Tongue (tissue), 2 donors: Measurements from ENCODE around the gene CCNA2. TPM values are rescaled to one million over a fixed set of nuclear protein-coding genes. Genes with fewer than 3 reads are reported as not detected.

ENCODE experiments used
- DNase-seq: peaks from one replicate; pipeline ENCODE4 v3.0.0-alpha.2; 2015
- total RNA-seq: library from RNA; depleted of rRNA; stranded (reverse); fragments of >200 nt; gene quantifications from one replicate; pipeline ENCODE4 v1.2.3, GENCODE V29; 2014

CCNA2 gene
- 26.6 TPM for total RNA-seq

DNA sequence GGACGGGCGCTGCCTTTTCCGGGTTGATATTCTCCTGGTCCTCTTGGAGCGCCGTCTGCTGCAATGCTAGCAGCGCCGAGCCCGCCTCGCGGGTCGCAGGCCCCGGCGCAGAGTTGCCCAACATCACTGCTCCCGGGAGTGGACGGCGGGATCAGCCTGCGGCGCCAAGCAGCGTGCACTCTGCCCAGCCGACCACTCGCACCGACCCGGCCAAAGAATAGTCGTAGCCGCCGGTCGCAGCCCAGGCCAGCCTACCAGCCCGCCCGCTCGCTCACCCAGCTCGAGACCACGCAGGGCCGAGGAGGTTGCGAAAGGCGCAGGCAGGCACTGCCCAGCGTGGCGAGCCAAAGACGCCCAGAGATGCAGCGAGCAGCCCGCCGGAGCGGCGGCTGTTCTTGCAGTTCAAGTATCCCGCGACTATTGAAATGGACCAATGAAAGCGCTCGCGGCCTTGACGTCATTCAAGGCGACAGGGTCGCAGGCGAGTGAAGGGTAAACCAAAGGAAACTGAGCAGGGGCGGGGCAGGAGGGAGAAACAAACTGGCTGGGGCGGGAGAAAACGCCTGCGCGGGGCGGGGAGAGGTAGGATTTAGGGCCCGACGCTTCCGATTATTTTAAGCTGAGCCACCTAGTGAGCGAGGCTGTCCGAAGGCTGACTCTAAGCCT, at the start of gene CCNA2:
Gene CCNA2, minus strand, starts transcription at position 379 of the 666 bp plus-strand sequence. Its CDS starts 255 bp downstream, at position 124.
- DNase-seq: peak; percentile 99

DNA sequence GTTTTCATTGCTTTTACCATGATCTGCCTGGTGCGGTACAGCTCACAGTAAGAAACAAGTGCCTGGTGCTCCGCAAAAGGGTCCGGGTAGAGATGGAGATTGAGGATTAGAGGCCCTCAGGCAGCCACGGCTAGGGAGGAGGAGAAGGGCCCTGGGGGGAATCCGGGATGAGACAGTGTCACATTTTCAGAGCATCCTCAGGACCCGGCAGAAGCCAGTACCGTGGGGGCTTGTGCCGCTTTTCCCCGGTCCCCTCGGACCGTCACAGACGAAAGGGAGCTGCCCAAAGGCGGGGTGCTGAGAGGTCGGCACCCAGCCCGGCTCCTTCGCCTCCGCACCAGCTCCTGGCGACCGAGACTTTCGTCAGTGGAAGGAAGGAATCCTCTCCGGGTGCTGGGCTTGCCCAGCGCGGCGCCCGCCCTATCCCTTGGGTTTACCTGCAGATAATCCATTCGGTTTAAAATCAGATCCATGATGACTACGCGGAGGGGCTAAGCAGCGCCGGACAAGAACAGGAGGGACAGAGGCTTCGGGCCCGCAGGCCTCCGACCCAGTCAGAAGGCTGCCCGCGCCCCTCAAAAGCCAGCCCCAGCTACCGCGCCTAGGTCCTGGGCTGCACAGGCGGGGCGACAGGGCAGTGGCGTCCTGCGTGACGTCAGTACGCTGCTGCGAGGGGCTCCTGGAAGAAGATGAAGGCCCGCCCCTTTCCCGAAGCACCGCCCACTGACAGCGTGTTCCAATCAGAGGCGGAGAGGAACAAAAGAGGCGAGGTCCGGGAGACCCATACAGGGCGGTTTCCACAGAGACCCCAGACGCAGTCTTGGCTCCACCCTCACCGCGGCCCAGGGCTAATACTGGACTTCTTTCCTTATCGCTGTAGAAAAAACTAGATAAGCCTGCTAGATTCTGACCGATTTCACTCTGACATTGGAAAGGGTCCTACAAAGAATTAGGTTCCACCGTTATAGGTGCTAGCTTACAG, 46.4 kb upstream of the CCNA2 start, which contains the start of gene BBS7:
Gene BBS7, minus strand, starts transcription at position 634 of the 982 bp plus-strand sequence. Its CDS starts 161 bp downstream, at position 473.
- peak; percentile 99 for DNase-seq

DNA sequence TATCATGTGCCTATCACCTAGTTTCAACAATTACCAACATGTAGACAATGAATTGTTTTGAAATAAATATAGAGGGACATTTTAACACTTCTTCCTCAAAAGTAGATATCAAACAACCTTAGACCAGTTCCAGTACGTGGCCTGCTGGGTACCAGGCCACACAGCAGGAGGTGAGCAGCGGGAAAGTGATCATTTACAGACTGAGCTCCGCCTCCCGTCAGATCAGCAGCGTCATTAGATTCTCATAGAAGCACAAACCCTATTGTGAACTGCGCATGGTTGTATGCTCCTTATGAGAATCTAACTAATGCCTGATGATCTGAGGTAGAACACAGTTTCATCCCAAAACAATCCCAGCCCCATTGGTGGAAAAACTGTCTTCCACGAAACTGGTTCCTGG, 40.1 kb upstream of the CCNA2 start:
- DNase-seq: no peak

DNA sequence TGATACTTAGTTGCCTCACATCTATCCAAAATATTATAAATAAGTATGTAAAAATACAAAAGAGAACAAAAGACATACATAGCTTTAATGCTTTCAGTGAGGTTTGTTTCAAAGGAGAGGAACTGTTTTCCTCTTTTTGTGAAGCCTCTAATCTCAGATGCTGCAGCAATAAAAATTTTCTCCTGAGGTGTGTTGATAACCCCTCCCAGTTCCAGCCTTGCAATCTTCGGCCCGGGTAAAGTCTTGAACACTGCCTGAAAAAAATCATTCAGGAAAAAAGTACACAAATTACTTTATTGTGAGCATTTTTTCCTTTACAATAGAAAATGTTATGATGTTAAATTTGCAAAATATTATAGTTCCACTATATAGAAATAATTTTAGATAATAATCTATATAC, 37.7 kb upstream of the CCNA2 start:
- no peak for DNase-seq

DNA sequence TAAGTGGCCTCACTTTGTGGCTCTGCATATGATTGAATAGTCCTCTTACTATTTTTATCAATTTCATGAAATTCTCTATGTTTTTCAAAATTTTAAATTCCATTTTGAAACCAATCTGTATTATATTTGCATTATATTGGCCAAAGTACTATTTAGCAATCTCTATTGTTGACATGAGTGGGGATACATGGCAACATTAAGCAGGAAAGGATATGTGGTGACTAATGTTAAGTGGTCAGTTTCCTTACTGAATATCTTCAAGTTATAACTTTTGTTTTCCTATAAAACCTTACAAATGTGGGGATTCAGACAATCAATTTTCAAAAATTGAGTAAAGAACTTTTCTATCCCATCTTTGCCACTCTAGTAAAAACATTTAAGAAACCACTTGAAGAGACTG, 36.4 kb upstream of the CCNA2 start:
- no peak for DNase-seq

DNA sequence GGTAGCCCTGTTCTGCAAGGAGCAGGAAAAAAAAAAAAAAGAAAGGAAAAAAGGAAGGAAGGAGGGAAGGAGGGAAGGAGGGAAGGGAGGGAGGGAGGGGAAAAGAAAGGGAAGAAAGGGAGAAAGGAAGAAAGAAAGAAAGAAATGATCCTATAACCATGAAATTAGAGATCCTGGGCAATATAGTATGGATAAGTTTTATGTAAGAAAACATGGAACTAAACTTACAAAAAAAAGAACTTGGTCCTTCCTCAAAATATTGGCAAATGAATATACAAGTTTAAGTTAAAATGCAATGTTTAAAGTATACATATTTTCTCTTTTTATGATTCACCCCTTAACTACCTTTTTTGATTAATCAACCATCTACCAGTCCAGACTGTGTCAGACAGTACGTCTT, 27.7 kb upstream of the CCNA2 start:
- DNase-seq: no peak

DNA sequence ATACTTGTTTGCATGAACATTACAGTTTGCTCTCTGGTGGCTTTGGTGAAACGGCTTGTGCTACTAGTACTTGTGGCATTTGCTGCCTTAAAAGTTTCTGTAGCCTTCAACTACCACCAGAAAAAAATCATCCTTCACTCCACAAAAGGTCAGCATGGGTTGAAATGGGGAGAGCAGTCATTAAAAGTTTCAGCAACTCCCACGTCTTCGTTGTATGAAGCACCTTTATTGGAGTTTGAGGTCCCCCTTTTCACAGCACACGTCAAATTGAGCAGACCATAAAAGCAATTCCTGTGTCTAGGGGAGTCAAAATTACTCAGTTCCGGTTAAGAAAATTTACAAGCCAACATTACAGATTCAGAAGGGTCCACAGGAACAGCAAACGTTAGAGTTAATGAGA, 23.0 kb upstream of the CCNA2 start:
- DNase-seq: no peak

DNA sequence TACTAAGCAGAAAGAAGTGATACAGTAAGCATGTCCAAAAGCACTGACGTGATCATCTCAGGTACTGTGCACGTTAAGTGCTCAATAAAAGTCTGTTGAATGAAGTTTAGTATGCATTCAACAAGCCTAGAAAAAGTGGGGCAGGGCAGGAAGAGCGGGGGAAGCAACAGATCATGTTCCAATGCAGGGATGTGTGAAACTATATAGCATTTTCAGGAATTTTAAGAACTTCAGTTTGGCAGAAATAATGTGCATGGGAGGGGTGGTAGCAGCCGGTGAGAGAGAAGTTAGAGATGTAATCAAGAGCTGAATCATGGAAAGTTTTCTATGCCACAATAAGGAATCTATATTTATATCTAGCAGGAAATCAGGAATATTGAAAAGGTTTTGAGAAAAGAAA, 19.2 kb upstream of the CCNA2 start:
- DNase-seq: no peak

DNA sequence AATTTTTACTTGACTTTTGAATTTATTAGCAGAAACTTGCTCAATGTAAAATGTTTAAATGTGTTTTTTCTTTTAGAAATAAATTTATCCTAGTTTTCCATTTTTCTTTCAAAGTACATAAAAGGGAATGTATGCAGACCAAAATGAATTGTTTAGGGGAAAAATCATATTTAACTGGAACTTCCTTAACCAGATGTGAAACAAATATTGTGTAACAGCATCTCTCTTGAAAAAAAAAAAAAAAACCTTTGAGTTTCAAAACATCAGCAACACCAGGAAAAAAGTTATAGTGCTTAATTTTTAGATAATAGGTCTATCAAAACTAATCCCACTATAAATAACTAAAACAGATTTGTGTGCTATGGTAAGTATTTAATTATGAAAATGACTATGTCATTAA, 14.5 kb upstream of the CCNA2 start:
- DNase-seq: no peak

DNA sequence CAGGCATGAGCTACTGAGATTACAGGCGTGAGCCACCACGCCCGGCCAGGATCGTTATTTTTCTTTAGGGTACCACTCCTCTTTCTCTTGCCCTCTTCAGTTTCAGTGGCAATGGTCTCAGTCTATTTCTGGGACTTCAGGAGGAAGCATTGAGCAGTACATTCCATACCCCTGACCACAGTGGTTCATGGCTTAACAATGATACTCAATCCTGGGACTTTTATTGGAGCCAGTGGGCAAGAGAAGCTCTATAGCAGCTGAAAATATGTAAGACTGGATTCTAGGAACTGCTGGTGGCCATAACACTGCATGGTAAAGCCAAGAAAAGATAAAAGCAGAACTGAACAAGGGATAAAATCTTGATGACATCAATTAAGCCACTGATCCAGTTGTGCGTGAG, 5.8 kb upstream of the CCNA2 start:
- DNase-seq: no peak

DNA sequence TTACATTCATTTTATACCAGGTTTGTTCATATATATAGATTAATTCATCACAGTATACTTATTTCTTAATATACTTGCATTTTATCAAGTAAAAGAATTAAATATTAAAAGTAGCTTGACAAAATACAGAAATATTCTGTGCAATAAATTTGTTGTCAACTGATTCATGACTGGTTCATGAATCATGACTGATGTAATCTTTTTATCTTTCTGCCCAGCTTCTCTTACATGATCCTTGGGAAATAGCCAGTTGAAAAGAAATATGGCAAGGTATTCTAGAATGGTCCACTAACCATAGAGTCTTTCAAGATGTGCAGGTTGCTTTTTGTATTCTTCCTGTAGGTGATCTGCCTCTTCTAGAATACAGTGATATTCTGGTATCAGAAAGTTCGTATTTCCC, 4.2 kb upstream of the CCNA2 start:
- no peak for DNase-seq

DNA sequence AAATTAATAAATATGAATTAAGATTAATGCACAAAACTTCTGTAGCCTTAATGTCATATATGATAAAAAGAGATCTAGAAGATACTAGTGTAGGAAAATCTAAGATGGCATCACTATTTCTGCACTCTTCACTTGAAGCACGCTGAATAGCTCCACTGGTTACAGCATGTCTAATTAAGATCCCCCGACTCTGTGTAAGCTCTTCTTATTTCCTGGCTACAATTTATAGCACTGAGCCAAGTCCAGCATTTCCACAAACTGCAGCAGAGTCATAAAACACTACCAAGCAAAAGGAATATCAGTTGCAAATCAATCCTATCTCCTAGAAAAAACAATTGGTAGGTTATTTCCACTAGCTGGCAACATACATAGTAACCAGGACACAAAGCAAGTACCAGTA, 1.3 kb upstream of the CCNA2 start:
- peak; percentile 36 for DNase-seq

DNA sequence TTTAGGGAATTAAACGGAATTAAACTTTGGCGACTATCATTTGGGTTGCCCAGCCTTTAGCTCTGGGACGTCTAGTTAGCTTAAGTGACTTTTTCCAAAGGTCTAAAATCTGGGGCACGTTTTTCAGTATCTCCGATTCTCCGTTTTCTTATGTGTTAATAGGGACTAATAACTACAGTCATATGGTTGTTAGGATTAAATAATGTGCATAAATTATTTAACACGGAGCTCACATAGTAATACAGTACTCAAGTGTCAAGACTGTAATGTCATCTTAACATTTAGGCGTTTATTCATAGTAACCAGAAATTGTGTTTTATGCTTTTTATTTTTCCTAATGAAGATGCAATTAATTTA, 466 bp upstream of the CCNA2 start:
- DNase-seq: no peak

DNA sequence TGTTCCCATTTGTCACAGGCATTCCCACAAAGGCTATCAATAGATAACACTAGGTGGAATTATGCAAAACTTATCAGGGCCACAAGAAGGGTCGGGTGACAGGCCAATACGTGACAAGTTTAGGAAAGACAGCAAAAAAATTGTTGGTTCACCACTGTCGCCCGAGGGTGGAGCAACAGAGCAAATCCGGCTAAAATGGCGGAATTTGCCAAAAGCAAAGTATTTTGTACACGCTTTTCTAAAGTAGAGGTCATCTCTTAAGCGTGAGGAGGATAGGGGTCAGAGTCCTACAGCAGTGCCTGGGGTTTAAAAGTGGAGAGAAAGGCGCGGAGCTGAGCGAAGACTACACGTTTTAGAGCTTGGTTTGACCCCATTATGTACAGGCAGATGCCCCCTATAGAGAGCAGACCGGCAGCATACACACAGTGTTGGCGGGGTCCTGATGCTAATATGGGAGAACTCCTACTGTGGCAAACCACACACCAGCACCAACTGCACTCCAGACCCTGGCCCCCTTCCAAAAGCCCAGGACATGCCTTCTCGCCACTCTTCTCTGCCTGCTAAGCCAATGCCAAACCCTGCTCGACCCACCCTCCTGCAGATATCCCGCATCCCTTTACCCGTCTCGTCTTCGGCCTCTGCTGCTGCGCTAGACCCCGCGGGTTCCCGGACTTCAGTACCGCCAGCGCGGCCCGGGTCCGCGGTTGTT, 733 bp downstream of the CCNA2 start:
- peak; percentile 54 for DNase-seq

DNA sequence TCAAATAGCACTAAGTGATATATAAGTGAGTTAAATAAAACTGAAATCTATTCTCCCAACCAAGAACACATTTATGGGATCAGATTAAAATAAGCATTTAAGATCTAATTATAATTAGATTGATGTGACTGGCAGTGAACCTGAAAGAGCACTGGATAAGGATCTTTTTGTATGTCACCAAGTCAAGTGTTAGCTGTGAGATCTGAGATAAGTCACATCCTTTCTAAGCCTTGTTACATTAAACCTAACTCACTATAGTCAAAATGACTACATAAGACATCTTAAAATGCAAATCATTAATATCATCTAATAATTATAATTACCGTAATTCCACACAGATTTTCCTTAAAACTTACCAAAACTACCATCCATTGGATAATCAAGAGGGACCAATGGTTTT, 1.6 kb downstream of the CCNA2 start:
- no peak for DNase-seq

DNA sequence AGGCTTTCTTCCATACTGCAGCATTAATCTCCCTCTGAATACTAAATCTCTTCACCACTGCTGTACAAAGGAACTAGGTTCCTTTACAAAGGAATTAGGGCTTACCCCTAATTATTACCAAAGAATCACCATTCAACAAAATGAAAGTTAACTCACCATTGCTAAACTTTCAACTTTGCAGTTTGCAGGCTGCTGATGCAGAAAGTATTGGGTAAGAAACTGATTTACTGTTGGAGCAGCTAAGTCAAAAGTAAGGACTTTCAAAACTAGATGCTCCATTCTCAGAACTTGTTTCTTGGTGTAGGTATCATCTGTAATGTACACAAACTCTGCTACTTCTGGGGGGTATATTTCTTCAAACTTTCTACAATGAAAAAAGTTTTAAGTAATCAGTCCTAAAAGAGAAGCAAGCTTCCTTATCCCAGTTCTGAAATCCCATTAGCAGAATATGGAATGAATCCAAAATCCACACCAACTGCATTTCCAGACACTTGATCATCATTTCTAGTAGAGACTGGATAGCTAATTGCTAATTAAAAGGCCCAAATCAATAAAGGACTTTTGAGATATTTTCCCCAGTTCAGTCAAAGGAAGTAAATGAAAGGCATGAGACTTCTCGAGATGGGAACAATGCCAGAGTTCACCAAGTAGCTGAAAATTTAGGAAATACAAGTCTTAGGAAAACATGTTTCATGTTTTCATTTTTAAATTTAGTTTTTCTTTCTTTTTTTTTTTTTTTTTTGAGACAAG, 4.3 kb downstream of the CCNA2 start:
- no peak for DNase-seq

DNA sequence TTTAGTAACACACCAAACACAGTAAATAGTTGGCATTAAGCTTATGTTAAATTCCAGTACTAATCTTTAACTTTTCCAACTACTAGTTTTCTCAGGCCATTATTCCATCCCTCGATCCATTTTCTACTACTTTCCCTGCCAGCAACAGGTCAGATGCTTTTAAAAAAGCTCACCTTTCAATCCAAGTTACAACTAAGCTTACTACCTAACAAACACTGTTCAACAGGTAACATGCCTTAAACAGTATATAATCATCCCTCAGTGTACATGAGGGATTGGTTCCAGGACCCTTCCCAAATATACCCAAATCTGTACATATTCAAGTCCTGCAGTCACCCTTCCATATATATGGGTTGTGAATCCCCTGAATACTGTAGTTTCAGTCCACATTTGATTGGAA, 5.5 kb downstream of the CCNA2 start:
- DNase-seq: no peak

DNA sequence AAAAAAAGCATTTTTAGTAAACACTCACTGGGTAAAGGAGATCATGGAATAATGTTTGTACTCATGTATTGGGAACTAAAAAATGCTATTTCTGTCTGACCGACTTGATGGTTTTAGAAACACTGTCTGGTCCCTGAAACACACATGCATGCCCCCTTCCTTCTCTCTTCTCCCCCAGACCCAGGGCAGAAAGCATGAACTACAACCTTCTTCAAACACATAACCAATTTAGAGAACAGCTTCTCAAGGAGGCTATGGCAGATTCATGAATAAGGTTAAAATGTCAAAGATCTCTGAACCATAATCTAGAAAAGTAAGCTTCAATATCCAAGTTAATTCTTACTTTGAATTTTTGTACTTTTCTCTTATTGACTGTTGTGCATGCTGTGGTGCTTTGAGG, 6.0 kb downstream of the CCNA2 start:
- DNase-seq: no peak

DNA sequence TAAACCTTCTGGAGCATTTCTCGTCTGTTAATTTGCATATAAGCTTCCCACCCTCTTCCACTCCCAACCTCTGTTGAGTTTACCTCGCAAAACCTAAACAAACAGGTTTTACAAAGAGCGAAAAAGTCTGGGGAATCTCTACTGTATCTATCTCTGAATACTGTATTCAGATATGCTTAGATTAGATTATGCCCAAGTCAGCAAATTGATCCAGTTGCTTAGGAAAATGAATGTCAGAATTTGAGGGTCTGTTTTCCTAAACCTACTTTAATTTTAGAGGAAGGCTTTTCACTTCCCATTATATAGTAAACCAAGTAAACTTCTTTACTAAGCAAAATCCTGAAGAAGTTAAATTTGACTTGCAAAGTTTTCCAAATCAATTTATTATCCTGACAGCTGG, 6.7 kb downstream of the CCNA2 start:
- no peak for DNase-seq

DNA sequence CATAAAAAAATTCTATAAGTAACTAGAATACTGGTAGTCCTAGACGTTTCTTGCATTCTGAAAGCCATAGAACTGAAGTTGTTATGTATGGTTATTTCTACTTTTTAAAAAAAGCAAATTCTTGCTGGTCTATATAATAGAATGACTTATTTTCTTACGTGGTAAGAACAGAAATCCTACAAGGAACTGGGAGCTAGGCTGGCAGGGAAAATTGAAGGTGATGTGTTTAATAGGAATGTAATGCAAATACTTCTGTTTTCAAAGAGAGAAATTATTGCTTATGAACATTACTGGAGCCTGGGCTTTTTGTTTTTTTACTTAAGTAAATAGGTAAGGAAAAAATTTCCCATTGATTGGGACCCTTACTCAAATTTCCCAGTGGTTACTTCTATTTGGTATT, 8.9 kb downstream of the CCNA2 start:
- DNase-seq: no peak

DNA sequence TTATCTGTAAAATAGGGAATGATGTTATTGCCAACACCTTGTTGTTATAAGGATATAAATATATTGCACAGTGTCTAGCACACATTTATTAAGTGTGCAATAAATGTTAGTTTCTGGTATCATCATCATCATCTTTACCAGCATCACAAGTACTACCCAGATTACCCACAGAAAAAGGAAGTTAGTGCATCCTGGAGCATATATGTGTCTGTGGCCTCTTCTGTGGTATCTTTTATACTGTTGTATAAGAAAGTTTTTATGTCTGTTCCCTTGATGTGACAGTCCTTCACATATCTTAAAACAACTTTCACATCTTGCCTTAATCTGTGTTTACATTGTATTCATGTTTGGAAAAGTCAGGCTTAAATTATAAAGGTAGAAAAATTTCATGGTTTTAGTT, 12.6 kb downstream of the CCNA2 start:
- DNase-seq: no peak

DNA sequence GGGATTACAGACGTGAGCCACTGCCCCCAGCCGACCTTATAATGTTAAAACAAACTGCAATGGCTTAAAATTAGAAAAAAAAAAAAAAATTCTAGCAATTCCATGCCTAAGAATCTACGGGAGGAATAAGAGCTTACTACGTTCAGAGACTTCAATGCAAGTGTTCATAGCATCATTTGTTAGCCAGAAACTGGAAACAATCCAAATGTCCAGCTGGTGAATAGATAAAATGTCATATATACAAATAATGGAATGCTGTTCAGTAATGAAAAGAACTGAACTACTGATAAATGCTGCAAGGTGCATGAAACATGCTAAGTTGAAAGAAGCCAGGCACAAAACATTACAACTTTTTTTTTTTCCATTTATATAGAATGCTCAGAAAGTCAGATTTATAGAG, 17.3 kb downstream of the CCNA2 start:
- peak; percentile 12 for DNase-seq
